ENCODE results near the gene SEH1L.
"Not testable (repeated sequence)": the region's sequence is repeated elsewhere in the genome, so short reads cannot be mapped to it uniquely, and the experiment has no call there.

SEH1L gene

GRCh38 chr18:12947285-12948049, at the start of gene SEH1L:
SEH1L (plus strand) TSS chr18:12948011; CDS start chr18:12948122, 111 bp downstream.
- peak within 1 kb of the TSS; percentile 95 for H3K4me3 ChIP-seq (ENCODE audit: control insufficient read depth, low read depth, low read length)
- DNase-seq (ENCODE audit: low read depth): peak; percentile 97
- TF ChIP-seq CTCF (conservative IDR thresholded peaks at IDR 0.05; ENCODE audit: control insufficient read depth, insufficient read depth, low read depth, low read length): no peak

- H3K4me3 ChIP-seq (ENCODE audit: control insufficient read depth, low read depth, low read length); DNase-seq (ENCODE audit: low read depth): not testable (repeated sequence)
Observed at GRCh38 chr18:12901208-12901607, 46.6 kb upstream of the SEH1L start.

- no peak overlapping the region for H3K4me3 ChIP-seq (ENCODE audit: control insufficient read depth, low read depth, low read length)
- DNase-seq (ENCODE audit: low read depth): no peak
- TF ChIP-seq CTCF (conservative IDR thresholded peaks at IDR 0.05; ENCODE audit: control insufficient read depth, insufficient read depth, low read depth, low read length): no peak
Observed at GRCh38 chr18:12904012-12904516, 43.7 kb upstream of the SEH1L start.

- H3K4me3 ChIP-seq (ENCODE audit: control insufficient read depth, low read depth, low read length): no peak overlapping the region
- no peak for TF ChIP-seq CTCF (conservative IDR thresholded peaks at IDR 0.05; ENCODE audit: control insufficient read depth, insufficient read depth, low read depth, low read length)
- DNase-seq (ENCODE audit: low read depth): no peak
Observed at GRCh38 chr18:12906119-12906518, 41.7 kb upstream of the SEH1L start.

- DNase-seq (ENCODE audit: low read depth): no peak
- no peak overlapping the region for H3K4me3 ChIP-seq (ENCODE audit: control insufficient read depth, low read depth, low read length)
- no peak for TF ChIP-seq CTCF (conservative IDR thresholded peaks at IDR 0.05; ENCODE audit: control insufficient read depth, insufficient read depth, low read depth, low read length)
Observed at GRCh38 chr18:12906773-12907172, 41.0 kb upstream of the SEH1L start.

- H3K4me3 ChIP-seq (ENCODE audit: control insufficient read depth, low read depth, low read length): no peak overlapping the region
- peak; percentile 12 for DNase-seq (ENCODE audit: low read depth)
- TF ChIP-seq CTCF (conservative IDR thresholded peaks at IDR 0.05; ENCODE audit: control insufficient read depth, insufficient read depth, low read depth, low read length): no peak
Observed at GRCh38 chr18:12907258-12907925, 40.4 kb upstream of the SEH1L start.

- H3K4me3 ChIP-seq (ENCODE audit: control insufficient read depth, low read depth, low read length): no peak overlapping the region
- no peak for TF ChIP-seq CTCF (conservative IDR thresholded peaks at IDR 0.05; ENCODE audit: control insufficient read depth, insufficient read depth, low read depth, low read length)
- DNase-seq (ENCODE audit: low read depth): peak; percentile 24
Observed at GRCh38 chr18:12908706-12909105, 39.1 kb upstream of the SEH1L start.
